Ectodermal cell (in vitro differentiated cells): ENCODE measurements around the gene COL18A1.
"Not testable (repeated sequence)": the region's sequence is repeated elsewhere in the genome, so short reads cannot be mapped to it uniquely, and the experiment has no call there.

Source experiments
- H3K27ac ChIP-seq: 2 replicates; pipeline ENCODE4 v1.7.0; 2013; ENCODE audit warnings: mild to moderate bottlenecking, low read depth, low read length; ENCODE audit not compliant: insufficient read depth, poor library complexity, severe bottlenecking
- H3K27me3 ChIP-seq: 2 replicates; pipeline ENCODE4 v1.7.0; 2013; ENCODE audit warnings: mild to moderate bottlenecking, low read length; ENCODE audit not compliant: insufficient read depth, control insufficient read depth, poor library complexity, severe bottlenecking
- H3K36me3 ChIP-seq: one replicate; pipeline ENCODE4 v1.7.0; 2013; ENCODE audit warnings: low read length; ENCODE audit not compliant: control insufficient read depth, insufficient read depth
- H3K4me1 ChIP-seq: one replicate; pipeline ENCODE4 v1.7.0; 2013; ENCODE audit warnings: low read length; ENCODE audit not compliant: control insufficient read depth, insufficient read depth
- H3K4me3 ChIP-seq: 2 replicates; pipeline ENCODE4 v1.7.0; 2013; ENCODE audit warnings: low read depth, low read length, control low read depth; ENCODE audit not compliant: insufficient read depth
- H3K9me3 ChIP-seq: 2 replicates; pipeline ENCODE4 v1.7.0; 2013; ENCODE audit warnings: mild to moderate bottlenecking, low read length, moderate library complexity; ENCODE audit not compliant: control insufficient read depth
- WGBS, 2 experiments: methylation state at CpG; one replicate each; pipeline ENCODE4 v1.1.7; 2013; ENCODE audit warnings: missing lambda C conversion rate in 2 of 2; 5-methylcytosine and 5-hydroxymethylcytosine counted together

COL18A1 gene

GRCh38 chr21:45361033-45361997 lies 43.6 kb upstream of the COL18A1 start:
- H3K36me3 ChIP-seq: no peaks in the 10 kb centered on the region
- no peak overlapping the region for H3K4me3 ChIP-seq
- peaks cover 54% of the 10 kb centered on the region for H3K4me1 ChIP-seq
- no peaks in the 10 kb centered on the region for H3K9me3 ChIP-seq
- 67% methylated on average over 29 of the region's 29 CpGs for WGBS, 2 experiments
- peaks cover 4% of the 10 kb centered on the region for H3K27me3 ChIP-seq
- H3K27ac ChIP-seq: no peak overlapping the region

GRCh38 chr21:45362077-45362747 lies 42.8 kb upstream of the COL18A1 start:
- Histone ChIP-seq H3K4me3 (no peak overlapping the region), H3K9me3 (no peaks in the 10 kb centered on the region), H3K27ac (no peak overlapping the region), H3K36me3 (no peaks in the 10 kb centered on the region), H3K4me1 (peaks cover 47% of the 10 kb centered on the region), H3K27me3 (peaks cover 4% of the 10 kb centered on the region)
- 84 to 86% methylated on average over 15 of the region's 15 CpGs for WGBS, 2 experiments

GRCh38 chr21:45362748-45363145 lies 42.2 kb upstream of the COL18A1 start:
- Histone ChIP-seq H3K4me1 (peaks cover 43% of the 10 kb centered on the region), H3K9me3 (no peaks in the 10 kb centered on the region), H3K36me3 (no peaks in the 10 kb centered on the region), H3K27me3 (peaks cover 4% of the 10 kb centered on the region), H3K27ac (no peak overlapping the region), H3K4me3 (no peak overlapping the region)
- WGBS, 2 experiments: 95% methylated on average over 14 of the region's 14 CpGs

DNA sequence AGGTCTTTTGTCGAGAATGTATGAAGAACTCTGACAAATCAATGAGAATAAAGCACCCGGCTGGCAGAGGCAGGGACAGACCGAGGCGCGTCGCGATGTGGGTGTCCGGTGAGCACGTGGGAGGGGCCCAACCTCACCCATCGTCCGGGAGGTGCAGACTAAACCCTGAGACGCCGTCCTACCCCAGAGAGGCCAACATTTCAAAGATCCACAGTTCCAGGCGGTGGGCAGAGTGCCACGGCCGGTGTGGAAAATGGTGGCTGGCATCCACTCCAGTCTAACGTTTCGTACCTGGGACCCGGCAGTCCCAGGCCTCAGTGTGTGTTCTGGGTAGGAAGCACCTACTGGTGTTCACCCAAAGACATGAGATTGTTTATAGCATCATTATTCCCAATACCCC lies 41.7 kb upstream of the COL18A1 start:
- H3K4me3 ChIP-seq, H3K36me3 ChIP-seq, H3K27me3 ChIP-seq, H3K9me3 ChIP-seq, H3K27ac ChIP-seq: not testable (repeated sequence)
- H3K4me1 ChIP-seq: peaks cover 43% of the 10 kb centered on the region
- WGBS, 2 experiments: 96 to 97% methylated on average over 19 of the region's 19 CpGs

DNA sequence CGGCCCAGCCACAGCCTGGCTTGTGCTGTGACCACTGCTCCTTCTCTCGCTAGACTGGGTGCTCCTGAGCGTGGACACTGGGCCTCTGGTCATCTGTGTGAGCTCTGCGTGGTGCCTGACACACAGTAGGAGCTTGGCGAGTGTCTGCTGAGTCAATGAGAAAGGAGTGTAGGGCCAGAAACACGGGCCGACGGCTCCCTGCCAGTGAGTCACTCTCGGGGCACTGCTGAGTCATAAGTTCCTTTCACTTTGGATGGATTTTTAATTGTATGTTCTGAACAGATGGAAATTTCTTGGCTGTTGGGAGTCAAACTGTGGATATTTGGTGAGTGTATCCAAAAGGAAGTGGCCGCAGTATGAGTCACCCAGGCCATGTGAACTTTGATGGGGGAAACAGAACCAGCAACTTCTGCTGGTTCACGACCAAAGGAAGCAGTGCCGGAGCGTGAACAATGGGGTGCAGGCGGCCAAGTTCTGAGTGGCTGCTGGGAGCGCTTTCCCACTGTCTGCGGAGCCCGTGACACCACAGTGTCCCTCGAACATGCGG lies 41.0 kb upstream of the COL18A1 start:
- no peaks in the 10 kb centered on the region for H3K9me3 ChIP-seq
- 78 to 81% methylated on average over 19 of the region's 19 CpGs for WGBS, 2 experiments
- peaks cover 38% of the 10 kb centered on the region for H3K4me1 ChIP-seq
- H3K27me3 ChIP-seq: peaks cover 4% of the 10 kb centered on the region
- H3K4me3 ChIP-seq: no peak overlapping the region
- H3K27ac ChIP-seq: no peak overlapping the region
- no peaks in the 10 kb centered on the region for H3K36me3 ChIP-seq

- H3K4me3 ChIP-seq: no peak overlapping the region
- peaks cover 31% of the 10 kb centered on the region for H3K4me1 ChIP-seq
- WGBS, 2 experiments: 82 to 83% methylated on average over 29 of the region's 29 CpGs
These were observed 40.3 kb upstream of the COL18A1 start for GRCh38 chr21:45364468-45365185.

DNA sequence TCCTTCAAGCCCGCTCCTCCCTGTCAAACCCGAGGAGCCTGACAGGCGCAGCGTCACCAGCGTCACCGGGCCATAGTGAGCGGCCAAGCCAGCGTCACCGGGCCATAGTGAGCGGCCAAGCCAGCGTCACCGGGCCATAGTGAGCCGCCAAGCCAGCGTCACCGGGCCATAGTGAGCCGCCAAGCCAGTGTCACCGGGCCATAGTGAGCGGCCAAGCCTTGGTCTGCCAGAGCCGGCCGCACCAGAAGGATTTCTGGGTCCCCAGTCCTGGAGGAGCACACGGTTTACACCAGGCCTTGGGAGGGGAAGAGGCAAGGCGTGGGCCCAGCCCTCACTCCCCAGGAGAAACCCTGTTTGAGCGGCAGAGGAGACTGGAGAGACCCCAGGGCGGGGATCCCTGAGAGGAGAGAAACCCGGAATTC lies 39.8 kb upstream of the COL18A1 start:
- Histone ChIP-seq H3K9me3 (no peaks in the 10 kb centered on the region), H3K36me3 (no peaks in the 10 kb centered on the region), H3K27me3 (peaks cover 4% of the 10 kb centered on the region), H3K4me3 (no peak overlapping the region), H3K27ac (no peak overlapping the region), H3K4me1 (peaks cover 27% of the 10 kb centered on the region)
- 91 to 92% methylated on average over 25 of the region's 25 CpGs for WGBS, 2 experiments

More at GRCh38 chr21:45364468-45365185, 40.3 kb upstream of the COL18A1 start:
- Histone ChIP-seq H3K36me3 (no peaks in the 10 kb centered on the region), H3K27me3 (peaks cover 4% of the 10 kb centered on the region), H3K27ac (no peak overlapping the region), H3K9me3 (no peaks in the 10 kb centered on the region)

GRCh38 chr21:45365608-45366241 lies 39.2 kb upstream of the COL18A1 start:
- no peak overlapping the region for H3K27ac ChIP-seq
- no peaks in the 10 kb centered on the region for H3K9me3 ChIP-seq
- WGBS, 2 experiments: 67 to 69% methylated on average over 26 of the region's 26 CpGs
- peaks cover 26% of the 10 kb centered on the region for H3K4me1 ChIP-seq
- no peak overlapping the region for H3K4me3 ChIP-seq
- peaks cover 4% of the 10 kb centered on the region for H3K27me3 ChIP-seq
- no peaks in the 10 kb centered on the region for H3K36me3 ChIP-seq

- no peak overlapping the region for H3K4me3 ChIP-seq
These were observed 38.5 kb upstream of the COL18A1 start for GRCh38 chr21:45366476-45366875.

More at GRCh38 chr21:45366476-45366875, 38.5 kb upstream of the COL18A1 start:
- 92 to 95% methylated on average over 17 of the region's 17 CpGs for WGBS, 2 experiments
- peaks cover 4% of the 10 kb centered on the region for H3K27me3 ChIP-seq
- no peaks in the 10 kb centered on the region for H3K9me3 ChIP-seq
- H3K4me1 ChIP-seq: peaks cover 20% of the 10 kb centered on the region
- no peaks in the 10 kb centered on the region for H3K36me3 ChIP-seq
- no peak overlapping the region for H3K27ac ChIP-seq
